Panc1 (cell line): ENCODE data around the gene CHCHD3. TPM values are rescaled to one million over a fixed set of nuclear protein-coding genes. Genes with fewer than 3 reads are reported as not detected.

Experiments used
- ATAC-seq: fragments of 200-7000 bp; cut with Tn5 transposase; 2 replicates; pipeline ENCODE4 v1.9.1; 2020; ENCODE audit warnings: mild to moderate bottlenecking, moderate library complexity
- BruUV-seq: library from RNA; stranded (reverse); fragments of 400-500 nt; replicated peaks from 2 replicates; lab custom pipeline; 2021; lab: Mats Ljungman, UMichigan
- CTCF ChIA-PET: fragments of 300-600 bp; sonication (Branson Sonifier 250); formaldehyde crosslinking; loops from one replicate; lab custom pipeline; 2022; ENCODE audit warnings: antibody characterized with exemption; lab: Charles Lee
- POLR2A ChIA-PET: fragments of 300-600 bp; sonication (Branson Sonifier 250); formaldehyde crosslinking; loops from one replicate; lab custom pipeline; 2022; ENCODE audit warnings: antibody characterized with exemption; lab: Charles Lee
- DNase-seq: peaks from one replicate; pipeline ENCODE4 v3.0.0-alpha.2; 2010; ENCODE audit warnings: low read depth, low spot score
- H3K27ac ChIP-seq: 2 replicates; pipeline ENCODE4 v1.5.1; 2011; ENCODE audit warnings: mild to moderate bottlenecking, low read length, inconsistent platforms
- H3K27me3 ChIP-seq: fragments of 200-500 bp; sonication (Bioruptor generic); 2 replicates; pipeline ENCODE4 v1.6.0; 2014; ENCODE audit warnings: low read length, inconsistent platforms; ENCODE audit not compliant: control insufficient read depth, insufficient read depth
- H3K36me3 ChIP-seq: fragments of 200-500 bp; sonication (Bioruptor generic); 2 replicates; pipeline ENCODE4 v1.5.1; 2014; ENCODE audit warnings: inconsistent platforms, mild to moderate bottlenecking, low read length, moderate library complexity; ENCODE audit not compliant: control insufficient read depth, insufficient read depth
- H3K4me1 ChIP-seq: 2 replicates; pipeline ENCODE4 v1.5.1; 2011; ENCODE audit warnings: inconsistent platforms, mild to moderate bottlenecking, low read length, moderate library complexity; ENCODE audit not compliant: control insufficient read depth, insufficient read depth
- H3K4me3 ChIP-seq, 2 experiments: 2 replicates each; pipeline ENCODE4 v1.5.1; 2011 to 2012; ENCODE audit warnings: low read depth in 2 of 2, low read length in 2 of 2, mild to moderate bottlenecking in 2 of 2, inconsistent platforms in 1 of 2, moderate library complexity in 1 of 2
- H3K9me3 ChIP-seq: fragments of 200-500 bp; sonication (Bioruptor generic); 2 replicates; pipeline ENCODE4 v1.5.1; 2014; ENCODE audit warnings: low read depth, mild to moderate bottlenecking, inconsistent platforms, low read length, moderate library complexity; ENCODE audit not compliant: control insufficient read depth, insufficient read depth
- POLR2AphosphoS5 ChIP-seq: IDR thresholded peaks from 2 replicates; pipeline ENCODE4 v1.6.1; 2012; ENCODE audit warnings: mild to moderate bottlenecking, low read depth, low read length, moderate library complexity
- REST ChIP-seq, 2 experiments: IDR thresholded peaks; 2 replicates each; pipeline ENCODE4 v1.6.1; 2011 to 2012; ENCODE audit warnings: low read depth in 2 of 2, control low read depth in 1 of 2, low read length in 1 of 2, mild to moderate bottlenecking in 1 of 2, moderate library complexity in 1 of 2; ENCODE audit not compliant: insufficient read depth in 1 of 2
- SIN3A ChIP-seq: IDR thresholded peaks from 2 replicates; pipeline ENCODE4 v1.6.1; 2012; ENCODE audit warnings: low read depth, mild to moderate bottlenecking, low read length, moderate library complexity, borderline replicate concordance; ENCODE audit not compliant: insufficient read depth
- TCF7L2 ChIP-seq: IDR thresholded peaks from 2 replicates; pipeline ENCODE4 v1.6.1; 2011; ENCODE audit warnings: mild to moderate bottlenecking, low read depth, low read length, inconsistent platforms
- in situ Hi-C: cut with HindIII; loops from 2 replicates; pipeline ENCODE4 v1.10.0; 2016; ENCODE audit warnings: low sequenced_read_pairs, low pct_unique_long_range_greater_than_20kb
- intact Hi-C: fragments of 100-400 bp; cut with micrococcal nuclease; formaldehyde crosslinking; loops from one replicate; pipeline ENCODE4 v1.10.0; 2022; ENCODE audit not compliant: unreplicated experiment
- total RNA-seq: library from RNA; stranded (reverse); gene quantifications from one replicate; pipeline ENCODE4 v1.2.1, GENCODE V29; 2021; ENCODE audit not compliant: unreplicated experiment
- TF ChIP-seq, protein P1 (sequence below): fragments of 450-650 bp; IDR thresholded peaks from 2 replicates; pipeline ENCODE4 v1.5.1; 2017; ENCODE audit warnings: mild to moderate bottlenecking

CHCHD3 gene
- total RNA-seq, 1 experiment from 2014 or later, result 109 TPM

DNA sequence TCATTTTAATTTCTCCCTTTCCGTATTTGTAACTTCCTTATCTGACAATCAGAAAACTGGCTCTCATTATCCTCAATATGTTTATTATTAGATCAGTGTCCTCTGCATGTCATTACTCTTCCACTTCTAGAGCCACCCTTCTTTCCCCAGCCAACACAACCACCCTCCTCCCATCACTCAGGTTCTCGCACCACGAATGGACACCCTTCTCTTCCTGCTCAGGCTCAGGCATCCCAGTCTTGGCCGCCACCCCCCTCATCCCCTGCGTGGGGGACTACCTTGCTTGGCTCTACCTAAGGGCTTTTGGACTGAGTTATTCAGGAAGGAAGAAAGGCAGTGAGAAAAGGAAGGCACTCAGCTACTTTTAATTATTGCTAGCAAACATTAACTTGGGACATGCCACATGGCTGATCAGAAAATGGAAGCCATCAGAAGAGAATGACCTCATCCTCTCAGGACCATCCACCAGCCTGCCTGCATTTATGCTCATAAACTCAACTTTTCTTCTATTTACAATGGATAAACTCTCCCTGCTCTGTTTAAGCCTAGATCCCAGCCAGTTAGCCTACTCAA is 305.8 kb downstream of the CHCHD3 start:
- TF ChIP-seq REST (IDR thresholded peaks at IDR 0.05; ENCODE audit: insufficient read depth in 1 of 2, low read depth in 2 of 2, low read length in 1 of 2) (no peak), SIN3A (no peak), TCF7L2 (no peak), POLR2AphosphoS5 (no peak)
- TF ChIP-seq, protein P1, sequence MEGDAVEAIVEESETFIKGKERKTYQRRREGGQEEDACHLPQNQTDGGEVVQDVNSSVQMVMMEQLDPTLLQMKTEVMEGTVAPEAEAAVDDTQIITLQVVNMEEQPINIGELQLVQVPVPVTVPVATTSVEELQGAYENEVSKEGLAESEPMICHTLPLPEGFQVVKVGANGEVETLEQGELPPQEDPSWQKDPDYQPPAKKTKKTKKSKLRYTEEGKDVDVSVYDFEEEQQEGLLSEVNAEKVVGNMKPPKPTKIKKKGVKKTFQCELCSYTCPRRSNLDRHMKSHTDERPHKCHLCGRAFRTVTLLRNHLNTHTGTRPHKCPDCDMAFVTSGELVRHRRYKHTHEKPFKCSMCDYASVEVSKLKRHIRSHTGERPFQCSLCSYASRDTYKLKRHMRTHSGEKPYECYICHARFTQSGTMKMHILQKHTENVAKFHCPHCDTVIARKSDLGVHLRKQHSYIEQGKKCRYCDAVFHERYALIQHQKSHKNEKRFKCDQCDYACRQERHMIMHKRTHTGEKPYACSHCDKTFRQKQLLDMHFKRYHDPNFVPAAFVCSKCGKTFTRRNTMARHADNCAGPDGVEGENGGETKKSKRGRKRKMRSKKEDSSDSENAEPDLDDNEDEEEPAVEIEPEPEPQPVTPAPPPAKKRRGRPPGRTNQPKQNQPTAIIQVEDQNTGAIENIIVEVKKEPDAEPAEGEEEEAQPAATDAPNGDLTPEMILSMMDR, result no peak
- CTCF ChIA-PET, result no interaction called here
- no peak overlapping the region for H3K27ac ChIP-seq
- H3K9me3 ChIP-seq, result no peaks in the 10 kb centered on the region
- DNase-seq (no peak), ATAC-seq (no peak)
- H3K27me3 ChIP-seq, result no peaks in the 10 kb centered on the region
- BruUV-seq, result no TSS peak
- intact Hi-C loops (no loop called here), in situ Hi-C loops (no loop called here)
- H3K4me1 ChIP-seq, result no peaks in the 10 kb centered on the region
- no peaks in the 10 kb centered on the region for H3K36me3 ChIP-seq
- POLR2A ChIA-PET, result no interaction called here
- H3K4me3 ChIP-seq, result no peak overlapping the region

DNA sequence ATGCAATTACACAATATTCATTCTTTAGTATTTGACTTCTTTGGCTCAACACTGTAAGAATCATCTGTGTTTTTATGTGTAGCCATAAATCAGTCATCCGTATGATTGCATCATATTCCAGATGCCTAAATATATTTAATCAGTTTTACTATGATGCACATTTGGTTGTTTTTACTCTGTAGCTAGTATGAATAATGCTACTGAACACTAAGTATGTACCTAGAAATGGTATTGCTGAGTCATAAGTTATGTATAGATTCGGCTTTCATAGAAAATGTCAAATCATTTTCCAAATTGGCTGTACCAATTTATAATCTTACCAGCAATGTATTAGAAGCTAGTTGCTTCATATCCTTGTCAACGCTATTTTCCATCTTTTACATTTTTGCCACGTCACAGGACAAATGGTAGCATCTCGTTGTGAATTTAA is 308.3 kb downstream of the CHCHD3 start:
- Histone ChIP-seq H3K4me3 (no peak overlapping the region), H3K27ac (no peak overlapping the region), H3K9me3 (no peaks in the 10 kb centered on the region), H3K27me3 (no peaks in the 10 kb centered on the region), H3K4me1 (no peaks in the 10 kb centered on the region), H3K36me3 (no peaks in the 10 kb centered on the region)
- ATAC-seq (no peak), DNase-seq (no peak)
- TF ChIP-seq POLR2AphosphoS5, result no peak
- no peak for TF ChIP-seq TCF7L2
- no peak for TF ChIP-seq REST (IDR thresholded peaks at IDR 0.05; ENCODE audit: insufficient read depth in 1 of 2, low read depth in 2 of 2, low read length in 1 of 2)
- no peak for TF ChIP-seq SIN3A
- TF ChIP-seq, protein P1, result no peak
- intact Hi-C loops, result no loop called here
- ChIA-PET CTCF (interaction anchor here (0.7 kb wide), 1 partner anchor 8 kb away, joined by 3 read pairs; no protein-coding TSS in a partner anchor), POLR2A (no interaction called here)
- in situ Hi-C loops, result no loop called here
- BruUV-seq, result no TSS peak
